GM10266 (cell line): ENCODE measurements around the gene NUP214.

Source experiments
- DNase-seq: peaks from one replicate; pipeline ENCODE4 v3.0.0; 2012; ENCODE audit errors: extremely low spot score
- TF ChIP-seq, protein P1 (sequence below): IDR thresholded peaks from 2 replicates; pipeline ENCODE4 v1.5.1; 2012; ENCODE audit warnings: mild to moderate bottlenecking, low read depth; ENCODE audit not compliant: control insufficient read depth, insufficient read depth; ENCODE audit errors: missing control alignments

The NUP214 gene

DNA sequence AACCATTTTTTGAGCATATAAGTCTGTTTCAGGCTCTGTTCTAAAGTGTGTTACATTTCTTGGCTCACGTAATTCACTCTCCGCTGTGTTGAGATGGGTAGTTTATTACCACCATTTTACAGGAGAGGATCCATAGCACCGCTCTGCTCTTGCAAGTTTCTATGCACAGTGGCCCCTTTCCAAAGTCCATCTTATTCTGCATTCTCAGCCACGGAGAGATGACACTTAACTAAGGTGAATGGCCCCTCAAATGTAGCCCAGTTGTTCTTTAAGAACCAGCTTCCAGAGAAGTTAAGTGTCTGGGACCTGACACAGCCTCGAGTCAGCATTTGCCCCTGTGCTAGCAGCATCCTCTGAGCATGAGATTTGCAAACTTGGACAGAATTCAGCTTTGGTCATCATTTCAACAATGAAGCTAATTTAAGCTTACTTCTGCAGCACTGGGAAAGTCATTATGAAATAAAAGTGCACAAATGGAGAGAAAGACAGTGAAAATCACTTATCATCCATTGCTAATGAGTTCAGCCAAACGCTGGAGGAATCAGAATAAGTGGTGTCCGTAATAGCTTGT lies 89.0 kb downstream of the NUP214 start:
- no peak for DNase-seq
- TF ChIP-seq, protein P1, sequence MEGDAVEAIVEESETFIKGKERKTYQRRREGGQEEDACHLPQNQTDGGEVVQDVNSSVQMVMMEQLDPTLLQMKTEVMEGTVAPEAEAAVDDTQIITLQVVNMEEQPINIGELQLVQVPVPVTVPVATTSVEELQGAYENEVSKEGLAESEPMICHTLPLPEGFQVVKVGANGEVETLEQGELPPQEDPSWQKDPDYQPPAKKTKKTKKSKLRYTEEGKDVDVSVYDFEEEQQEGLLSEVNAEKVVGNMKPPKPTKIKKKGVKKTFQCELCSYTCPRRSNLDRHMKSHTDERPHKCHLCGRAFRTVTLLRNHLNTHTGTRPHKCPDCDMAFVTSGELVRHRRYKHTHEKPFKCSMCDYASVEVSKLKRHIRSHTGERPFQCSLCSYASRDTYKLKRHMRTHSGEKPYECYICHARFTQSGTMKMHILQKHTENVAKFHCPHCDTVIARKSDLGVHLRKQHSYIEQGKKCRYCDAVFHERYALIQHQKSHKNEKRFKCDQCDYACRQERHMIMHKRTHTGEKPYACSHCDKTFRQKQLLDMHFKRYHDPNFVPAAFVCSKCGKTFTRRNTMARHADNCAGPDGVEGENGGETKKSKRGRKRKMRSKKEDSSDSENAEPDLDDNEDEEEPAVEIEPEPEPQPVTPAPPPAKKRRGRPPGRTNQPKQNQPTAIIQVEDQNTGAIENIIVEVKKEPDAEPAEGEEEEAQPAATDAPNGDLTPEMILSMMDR, result no peak

DNA sequence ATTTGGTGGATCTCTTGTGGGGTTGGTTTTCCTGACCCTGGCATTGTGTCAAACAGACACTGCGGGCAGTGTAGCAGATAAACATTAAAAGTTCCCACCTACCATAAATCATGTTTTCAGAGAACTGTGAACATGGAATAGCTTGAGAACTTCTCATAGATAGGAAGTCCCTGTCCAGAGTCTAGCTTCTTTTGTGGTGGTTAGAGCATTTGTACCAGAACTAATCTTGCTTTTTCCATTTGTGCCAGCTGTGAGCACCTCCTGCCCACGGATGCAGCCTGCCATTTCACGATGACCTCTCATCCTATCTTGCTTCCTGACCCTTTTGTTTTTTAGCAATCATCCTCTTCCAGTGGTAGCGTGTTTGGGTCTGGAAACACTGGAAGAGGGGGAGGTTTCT lies 89.5 kb downstream of the NUP214 start:
- TF ChIP-seq, protein P1, result no peak

DNA sequence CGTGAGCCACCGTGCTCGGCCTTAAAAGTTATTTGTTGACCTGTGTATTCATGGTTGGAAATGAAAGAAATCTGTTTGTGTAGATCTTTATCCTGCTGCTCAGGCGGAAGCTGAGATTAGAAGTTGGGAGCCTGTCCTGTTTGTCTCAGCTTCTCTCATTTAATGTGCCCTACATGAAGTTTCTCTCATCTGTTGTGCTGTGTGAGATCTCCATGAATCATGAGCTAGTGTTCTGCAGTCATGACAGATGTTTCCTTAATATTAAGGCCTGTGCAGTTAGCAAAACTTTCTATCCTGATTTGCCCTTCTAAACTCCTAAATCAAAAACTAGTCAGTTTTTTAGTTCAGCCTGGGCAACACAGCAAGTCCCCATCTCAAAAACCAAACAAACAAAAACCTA lies 91.4 kb downstream of the NUP214 start:
- DNase-seq, result no peak
- TF ChIP-seq, protein P1, result no peak

More for the DNA sequence above, 89.5 kb downstream of the NUP214 start:
- no peak for DNase-seq

DNA sequence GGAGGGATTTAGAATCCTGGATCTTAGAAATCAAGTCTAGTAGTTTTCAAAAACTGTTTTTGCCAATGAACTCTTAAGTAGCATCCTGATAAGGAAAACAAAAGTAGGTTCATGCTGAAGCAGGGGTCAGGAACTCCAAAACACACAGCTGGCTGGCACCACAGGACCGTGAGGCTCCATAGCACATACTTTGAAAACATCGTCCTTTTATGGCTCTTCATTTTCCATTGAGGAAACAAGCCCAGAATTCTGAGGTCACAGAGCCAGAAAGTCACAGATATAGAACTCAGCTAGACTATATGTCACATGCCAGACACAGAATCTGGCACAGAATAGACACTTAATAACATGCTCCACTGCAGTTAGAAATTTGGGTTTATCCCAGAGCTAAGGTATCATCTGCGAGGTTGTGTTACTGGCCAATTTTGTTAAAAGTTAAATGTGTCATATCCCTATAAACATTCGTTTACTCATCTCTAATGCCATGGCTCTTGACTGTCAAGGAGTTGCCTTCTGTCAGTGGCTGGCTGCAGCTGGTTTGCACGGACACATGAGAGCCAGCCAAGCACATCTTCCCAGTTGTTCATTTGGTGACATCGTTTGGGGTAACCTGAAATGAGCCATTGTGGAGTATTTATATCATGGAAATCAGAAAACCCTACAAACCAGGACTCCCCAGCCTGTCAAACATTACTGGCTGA lies 92.1 kb downstream of the NUP214 start:
- TF ChIP-seq, protein P1, result no peak

DNA sequence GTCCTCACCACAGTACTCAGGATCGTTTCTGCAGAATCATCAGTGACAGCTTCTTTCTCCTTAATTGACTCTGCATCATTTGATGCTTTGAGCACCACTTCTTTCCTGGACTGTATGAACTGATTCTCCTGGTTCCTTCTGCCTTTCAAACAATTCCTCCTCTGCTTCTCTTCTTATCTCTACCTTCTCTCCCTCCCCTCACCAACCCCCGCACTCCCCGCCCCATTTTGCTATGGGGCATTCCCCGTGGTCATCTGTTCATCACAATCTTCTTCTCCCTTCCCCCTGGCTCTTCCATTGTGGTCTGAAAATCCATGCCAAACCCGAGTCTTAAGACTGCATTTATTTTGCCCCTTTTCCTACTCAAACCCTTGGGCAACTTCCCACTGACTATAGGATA lies 93.0 kb downstream of the NUP214 start:
- TF ChIP-seq, protein P1, result no peak
- DNase-seq, result no peak

More for the DNA sequence above, 92.1 kb downstream of the NUP214 start:
- no peak for DNase-seq

DNA sequence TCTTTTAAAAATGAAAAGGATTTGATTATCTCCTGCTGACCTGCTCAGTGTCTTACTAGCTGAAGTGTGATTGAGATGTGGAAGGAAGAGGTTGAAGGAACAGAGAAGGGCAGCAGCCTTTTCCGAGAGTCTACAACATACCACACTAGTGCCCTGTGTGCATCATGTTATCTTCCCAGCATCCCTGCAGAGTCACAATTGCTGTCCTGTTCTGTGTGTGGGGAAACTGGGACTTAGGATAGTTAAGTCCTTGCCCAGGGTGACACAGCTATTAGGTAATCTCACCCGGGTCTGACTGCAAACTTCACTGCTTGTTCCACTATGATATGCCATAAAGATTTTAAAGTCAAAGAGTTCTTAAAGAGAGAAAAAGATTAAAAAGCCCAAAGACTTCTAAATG lies 95.1 kb downstream of the NUP214 start:
- TF ChIP-seq, protein P1, result no peak
- DNase-seq, result no peak

DNA sequence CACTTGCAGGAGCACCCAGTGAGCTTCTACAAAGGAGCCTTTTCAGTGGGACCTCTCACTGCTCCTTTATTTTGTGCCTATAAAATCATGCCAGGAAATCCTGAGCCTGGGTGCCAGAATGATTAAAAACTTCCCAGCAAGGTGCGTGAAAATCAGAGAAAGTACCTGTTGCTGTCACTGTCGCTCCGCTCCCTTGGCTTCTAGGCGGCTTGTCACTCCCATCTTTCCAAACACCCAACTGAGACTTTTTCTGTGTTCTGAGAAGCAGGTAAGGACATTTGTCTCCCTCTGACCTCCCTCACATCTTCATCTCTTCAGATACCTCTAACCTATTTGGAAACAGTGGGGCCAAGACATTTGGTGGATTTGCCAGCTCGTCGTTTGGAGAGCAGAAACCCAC lies 97.1 kb downstream of the NUP214 start:
- TF ChIP-seq, protein P1, result no peak
- no peak for DNase-seq
